HEK293 (cell line): ENCODE measurements around the gene TMEM127.

Source experiments
- BCL11A ChIP-seq: fragments of 450-650 bp; formaldehyde crosslinking; IDR thresholded peaks from 2 replicates; pipeline ENCODE4 v1.5.1; 2016; ENCODE audit warnings: low read depth, missing biosample characterization, missing genetic modification characterization
- GLIS2 ChIP-seq: fragments of 450-650 bp; formaldehyde crosslinking; IDR thresholded peaks from 2 replicates; pipeline ENCODE4 v1.5.1; 2016; ENCODE audit warnings: missing biosample characterization, missing genetic modification characterization
- KLF16 ChIP-seq: fragments of 450-650 bp; formaldehyde crosslinking; IDR thresholded peaks from 2 replicates; pipeline ENCODE4 v1.5.1; 2017; ENCODE audit warnings: missing biosample characterization, missing genetic modification characterization
- REPIN1 ChIP-seq: fragments of 450-650 bp; formaldehyde crosslinking; IDR thresholded peaks from 2 replicates; pipeline ENCODE4 v1.5.1; 2017; ENCODE audit warnings: missing biosample characterization, missing genetic modification characterization, low read depth
- WT1 ChIP-seq: fragments of 450-650 bp; formaldehyde crosslinking; IDR thresholded peaks from 2 replicates; pipeline ENCODE4 v1.5.1; 2016; ENCODE audit warnings: missing biosample characterization, missing genetic modification characterization
- YY1 ChIP-seq: fragments of 450-650 bp; formaldehyde crosslinking; IDR thresholded peaks from 2 replicates; pipeline ENCODE4 v1.5.1; 2018; ENCODE audit warnings: missing biosample characterization, missing genetic modification characterization
- YY2 ChIP-seq: fragments of 450-650 bp; formaldehyde crosslinking; IDR thresholded peaks from 2 replicates; pipeline ENCODE4 v1.5.1; 2016; ENCODE audit warnings: missing biosample characterization, missing genetic modification characterization
- ZBTB17 ChIP-seq: fragments of 450-650 bp; formaldehyde crosslinking; IDR thresholded peaks from 2 replicates; pipeline ENCODE4 v1.5.1; 2016; ENCODE audit warnings: missing biosample characterization, missing genetic modification characterization
- ZBTB20 ChIP-seq: fragments of 450-650 bp; formaldehyde crosslinking; IDR thresholded peaks from 2 replicates; pipeline ENCODE4 v1.5.1; 2016; ENCODE audit warnings: missing biosample characterization, missing genetic modification characterization
- ZBTB48 ChIP-seq: fragments of 450-650 bp; formaldehyde crosslinking; IDR thresholded peaks from 2 replicates; pipeline ENCODE4 v1.5.1; 2016; ENCODE audit warnings: missing biosample characterization, missing genetic modification characterization
- ZFP41 ChIP-seq: fragments of 450-650 bp; formaldehyde crosslinking; IDR thresholded peaks from 2 replicates; pipeline ENCODE4 v1.5.1; 2016; ENCODE audit warnings: missing biosample characterization, missing genetic modification characterization, borderline replicate concordance
- ZNF24 ChIP-seq: fragments of 450-650 bp; formaldehyde crosslinking; IDR thresholded peaks from 2 replicates; pipeline ENCODE4 v1.5.1; 2016; ENCODE audit warnings: missing biosample characterization, missing genetic modification characterization
- ZNF394 ChIP-seq: fragments of 450-650 bp; formaldehyde crosslinking; IDR thresholded peaks from 2 replicates; pipeline ENCODE4 v1.5.1; 2016; ENCODE audit warnings: missing biosample characterization, missing genetic modification characterization, mild to moderate bottlenecking, moderate library complexity, borderline replicate concordance
- ZNF558 ChIP-seq: fragments of 450-650 bp; formaldehyde crosslinking; IDR thresholded peaks from 2 replicates; pipeline ENCODE4 v1.5.1; 2016; ENCODE audit warnings: missing biosample characterization, missing genetic modification characterization
- ZNF629 ChIP-seq: fragments of 450-650 bp; formaldehyde crosslinking; IDR thresholded peaks from 2 replicates; pipeline ENCODE4 v1.5.1; 2017; ENCODE audit warnings: missing biosample characterization, missing genetic modification characterization
- ZNF660 ChIP-seq: fragments of 450-650 bp; IDR thresholded peaks from 2 replicates; pipeline ENCODE4 v1.5.1; 2018; ENCODE audit warnings: missing biosample characterization, mild to moderate bottlenecking, missing genetic modification characterization
- ZNF747 ChIP-seq: fragments of 450-650 bp; formaldehyde crosslinking; IDR thresholded peaks from 2 replicates; pipeline ENCODE4 v1.5.1; 2016; ENCODE audit warnings: missing biosample characterization, missing genetic modification characterization
- ZNF776 ChIP-seq: fragments of 450-650 bp; formaldehyde crosslinking; IDR thresholded peaks from 2 replicates; pipeline ENCODE4 v1.5.0; 2017; ENCODE audit warnings: missing biosample characterization, missing genetic modification characterization, borderline replicate concordance
- ZNF777 ChIP-seq: fragments of 450-650 bp; formaldehyde crosslinking; IDR thresholded peaks from 2 replicates; pipeline ENCODE4 v1.5.1; 2017; ENCODE audit warnings: missing biosample characterization, missing genetic modification characterization, borderline replicate concordance
- ZNF830 ChIP-seq: fragments of 450-650 bp; IDR thresholded peaks from 2 replicates; pipeline ENCODE4 v1.5.0; 2018; ENCODE audit warnings: missing biosample characterization, missing genetic modification characterization, low read depth, mild to moderate bottlenecking, moderate library complexity
- TF ChIP-seq, protein P1 (sequence below): fragments of 450-650 bp; formaldehyde crosslinking; optimal IDR thresholded peaks from 2 replicates; pipeline ENCODE3; 2016; ENCODE audit warnings: missing biosample characterization, mild to moderate bottlenecking, missing genetic modification characterization
- TF ChIP-seq, protein P2 (sequence below): fragments of 450-650 bp; formaldehyde crosslinking; IDR thresholded peaks from 2 replicates; pipeline ENCODE4 v1.5.1; 2016; ENCODE audit warnings: missing biosample characterization, missing genetic modification characterization
- TF ChIP-seq, protein P3 (sequence below): fragments of 450-650 bp; formaldehyde crosslinking; IDR thresholded peaks from 2 replicates; pipeline ENCODE4 v1.5.1; 2016; ENCODE audit warnings: missing biosample characterization, missing genetic modification characterization
- TF ChIP-seq, protein P4 (sequence below): fragments of 450-650 bp; formaldehyde crosslinking; IDR thresholded peaks from 2 replicates; pipeline ENCODE4 v1.5.1; 2016; ENCODE audit warnings: missing biosample characterization, missing genetic modification characterization
- TF ChIP-seq, protein P5 (sequence below): fragments of 450-650 bp; formaldehyde crosslinking; conservative IDR thresholded peaks from 2 replicates; pipeline ENCODE4 v1.5.1; 2016; ENCODE audit warnings: low read depth, missing biosample characterization, missing genetic modification characterization

TMEM127 gene

DNA sequence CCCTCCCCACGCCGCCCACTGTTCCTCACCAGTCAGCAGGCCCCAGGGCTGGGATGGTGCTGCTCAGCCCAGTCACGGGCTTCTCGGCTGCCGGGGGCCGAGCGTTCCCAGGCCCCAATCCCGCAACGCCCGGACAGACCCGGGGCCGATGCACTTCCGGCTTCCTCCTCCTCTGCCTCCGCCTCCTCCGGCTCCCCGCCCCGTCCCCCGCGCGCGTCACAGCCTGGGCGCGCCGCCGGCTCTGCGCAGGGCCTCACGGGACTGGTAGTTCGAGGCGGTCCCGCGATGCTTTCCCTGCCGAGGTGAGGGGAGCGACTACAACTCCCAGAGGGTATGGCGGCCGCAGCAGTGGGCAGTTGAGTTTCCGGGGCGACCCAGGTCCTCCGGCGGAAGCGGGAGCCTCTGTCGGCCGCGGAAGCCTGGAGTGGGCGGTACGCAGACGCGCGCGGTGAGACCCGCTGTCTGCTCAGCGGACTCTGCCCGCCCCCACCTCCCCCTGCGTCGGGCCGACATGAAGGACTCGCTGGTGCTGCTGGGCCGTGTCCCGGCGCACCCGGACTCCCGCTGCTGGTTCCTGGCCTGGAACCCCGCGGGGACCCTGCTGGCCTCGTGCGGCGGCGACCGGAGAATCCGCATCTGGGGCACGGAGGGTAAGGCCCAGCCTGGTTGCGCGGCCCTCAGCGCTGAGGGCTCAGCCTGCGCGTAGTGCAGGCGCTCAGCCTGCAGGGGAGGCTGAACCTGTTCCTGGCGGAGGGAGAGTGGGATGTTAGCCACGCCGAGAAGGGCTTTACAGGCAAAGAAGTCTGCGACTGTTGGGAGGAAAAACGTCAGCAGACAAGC, at the start of gene TMEM127, which contains the start of gene CIAO1 (continued):
- no peak for TF ChIP-seq ZNF776 (tag by site-specific recombination)
- no peak for TF ChIP-seq REPIN1
- 0 out of 2 replicates have a peak, but pooled peaks have one; percentile 47 for TF ChIP-seq GLIS2 (tag by site-specific recombination)
- no peak; the same call in 1 of the 2 replicates for TF ChIP-seq YY1 (tag by site-specific recombination)
- TF ChIP-seq ZNF660 (tag by site-specific recombination), result peak; percentile 34
- TF ChIP-seq, protein P1, sequence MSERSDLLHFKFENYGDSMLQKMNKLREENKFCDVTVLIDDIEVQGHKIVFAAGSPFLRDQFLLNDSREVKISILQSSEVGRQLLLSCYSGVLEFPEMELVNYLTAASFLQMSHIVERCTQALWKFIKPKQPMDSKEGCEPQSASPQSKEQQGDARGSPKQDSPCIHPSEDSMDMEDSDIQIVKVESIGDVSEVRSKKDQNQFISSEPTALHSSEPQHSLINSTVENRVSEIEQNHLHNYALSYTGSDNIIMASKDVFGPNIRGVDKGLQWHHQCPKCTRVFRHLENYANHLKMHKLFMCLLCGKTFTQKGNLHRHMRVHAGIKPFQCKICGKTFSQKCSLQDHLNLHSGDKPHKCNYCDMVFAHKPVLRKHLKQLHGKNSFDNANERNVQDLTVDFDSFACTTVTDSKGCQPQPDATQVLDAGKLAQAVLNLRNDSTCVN, result peak; percentile 98
- peak; percentile 78 for TF ChIP-seq ZNF629 (tag by site-specific recombination)
- 0 out of 2 replicates have a peak, but pooled peaks have one; percentile 2 for TF ChIP-seq WT1 (tag by site-specific recombination)
- TF ChIP-seq, protein P2, sequence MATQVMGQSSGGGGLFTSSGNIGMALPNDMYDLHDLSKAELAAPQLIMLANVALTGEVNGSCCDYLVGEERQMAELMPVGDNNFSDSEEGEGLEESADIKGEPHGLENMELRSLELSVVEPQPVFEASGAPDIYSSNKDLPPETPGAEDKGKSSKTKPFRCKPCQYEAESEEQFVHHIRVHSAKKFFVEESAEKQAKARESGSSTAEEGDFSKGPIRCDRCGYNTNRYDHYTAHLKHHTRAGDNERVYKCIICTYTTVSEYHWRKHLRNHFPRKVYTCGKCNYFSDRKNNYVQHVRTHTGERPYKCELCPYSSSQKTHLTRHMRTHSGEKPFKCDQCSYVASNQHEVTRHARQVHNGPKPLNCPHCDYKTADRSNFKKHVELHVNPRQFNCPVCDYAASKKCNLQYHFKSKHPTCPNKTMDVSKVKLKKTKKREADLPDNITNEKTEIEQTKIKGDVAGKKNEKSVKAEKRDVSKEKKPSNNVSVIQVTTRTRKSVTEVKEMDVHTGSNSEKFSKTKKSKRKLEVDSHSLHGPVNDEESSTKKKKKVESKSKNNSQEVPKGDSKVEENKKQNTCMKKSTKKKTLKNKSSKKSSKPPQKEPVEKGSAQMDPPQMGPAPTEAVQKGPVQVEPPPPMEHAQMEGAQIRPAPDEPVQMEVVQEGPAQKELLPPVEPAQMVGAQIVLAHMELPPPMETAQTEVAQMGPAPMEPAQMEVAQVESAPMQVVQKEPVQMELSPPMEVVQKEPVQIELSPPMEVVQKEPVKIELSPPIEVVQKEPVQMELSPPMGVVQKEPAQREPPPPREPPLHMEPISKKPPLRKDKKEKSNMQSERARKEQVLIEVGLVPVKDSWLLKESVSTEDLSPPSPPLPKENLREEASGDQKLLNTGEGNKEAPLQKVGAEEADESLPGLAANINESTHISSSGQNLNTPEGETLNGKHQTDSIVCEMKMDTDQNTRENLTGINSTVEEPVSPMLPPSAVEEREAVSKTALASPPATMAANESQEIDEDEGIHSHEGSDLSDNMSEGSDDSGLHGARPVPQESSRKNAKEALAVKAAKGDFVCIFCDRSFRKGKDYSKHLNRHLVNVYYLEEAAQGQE (tag by site-specific recombination), result no peak
- TF ChIP-seq YY2 (tag by site-specific recombination), result peak; percentile 45
- no peak for TF ChIP-seq BCL11A
- TF ChIP-seq ZNF777, result no peak
- TF ChIP-seq ZNF558 (tag by site-specific recombination), result no peak
- TF ChIP-seq, protein P3, sequence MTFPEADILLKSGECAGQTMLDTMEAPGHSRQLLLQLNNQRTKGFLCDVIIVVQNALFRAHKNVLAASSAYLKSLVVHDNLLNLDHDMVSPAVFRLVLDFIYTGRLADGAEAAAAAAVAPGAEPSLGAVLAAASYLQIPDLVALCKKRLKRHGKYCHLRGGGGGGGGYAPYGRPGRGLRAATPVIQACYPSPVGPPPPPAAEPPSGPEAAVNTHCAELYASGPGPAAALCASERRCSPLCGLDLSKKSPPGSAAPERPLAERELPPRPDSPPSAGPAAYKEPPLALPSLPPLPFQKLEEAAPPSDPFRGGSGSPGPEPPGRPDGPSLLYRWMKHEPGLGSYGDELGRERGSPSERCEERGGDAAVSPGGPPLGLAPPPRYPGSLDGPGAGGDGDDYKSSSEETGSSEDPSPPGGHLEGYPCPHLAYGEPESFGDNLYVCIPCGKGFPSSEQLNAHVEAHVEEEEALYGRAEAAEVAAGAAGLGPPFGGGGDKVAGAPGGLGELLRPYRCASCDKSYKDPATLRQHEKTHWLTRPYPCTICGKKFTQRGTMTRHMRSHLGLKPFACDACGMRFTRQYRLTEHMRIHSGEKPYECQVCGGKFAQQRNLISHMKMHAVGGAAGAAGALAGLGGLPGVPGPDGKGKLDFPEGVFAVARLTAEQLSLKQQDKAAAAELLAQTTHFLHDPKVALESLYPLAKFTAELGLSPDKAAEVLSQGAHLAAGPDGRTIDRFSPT (tag by site-specific recombination), result peak; percentile 46; the same call in 1 of the 2 replicates
- TF ChIP-seq ZNF830 (tag by site-specific recombination), result no peak
- peak; percentile 47 for TF ChIP-seq ZBTB48 (tag by site-specific recombination)
- TF ChIP-seq, protein P4, sequence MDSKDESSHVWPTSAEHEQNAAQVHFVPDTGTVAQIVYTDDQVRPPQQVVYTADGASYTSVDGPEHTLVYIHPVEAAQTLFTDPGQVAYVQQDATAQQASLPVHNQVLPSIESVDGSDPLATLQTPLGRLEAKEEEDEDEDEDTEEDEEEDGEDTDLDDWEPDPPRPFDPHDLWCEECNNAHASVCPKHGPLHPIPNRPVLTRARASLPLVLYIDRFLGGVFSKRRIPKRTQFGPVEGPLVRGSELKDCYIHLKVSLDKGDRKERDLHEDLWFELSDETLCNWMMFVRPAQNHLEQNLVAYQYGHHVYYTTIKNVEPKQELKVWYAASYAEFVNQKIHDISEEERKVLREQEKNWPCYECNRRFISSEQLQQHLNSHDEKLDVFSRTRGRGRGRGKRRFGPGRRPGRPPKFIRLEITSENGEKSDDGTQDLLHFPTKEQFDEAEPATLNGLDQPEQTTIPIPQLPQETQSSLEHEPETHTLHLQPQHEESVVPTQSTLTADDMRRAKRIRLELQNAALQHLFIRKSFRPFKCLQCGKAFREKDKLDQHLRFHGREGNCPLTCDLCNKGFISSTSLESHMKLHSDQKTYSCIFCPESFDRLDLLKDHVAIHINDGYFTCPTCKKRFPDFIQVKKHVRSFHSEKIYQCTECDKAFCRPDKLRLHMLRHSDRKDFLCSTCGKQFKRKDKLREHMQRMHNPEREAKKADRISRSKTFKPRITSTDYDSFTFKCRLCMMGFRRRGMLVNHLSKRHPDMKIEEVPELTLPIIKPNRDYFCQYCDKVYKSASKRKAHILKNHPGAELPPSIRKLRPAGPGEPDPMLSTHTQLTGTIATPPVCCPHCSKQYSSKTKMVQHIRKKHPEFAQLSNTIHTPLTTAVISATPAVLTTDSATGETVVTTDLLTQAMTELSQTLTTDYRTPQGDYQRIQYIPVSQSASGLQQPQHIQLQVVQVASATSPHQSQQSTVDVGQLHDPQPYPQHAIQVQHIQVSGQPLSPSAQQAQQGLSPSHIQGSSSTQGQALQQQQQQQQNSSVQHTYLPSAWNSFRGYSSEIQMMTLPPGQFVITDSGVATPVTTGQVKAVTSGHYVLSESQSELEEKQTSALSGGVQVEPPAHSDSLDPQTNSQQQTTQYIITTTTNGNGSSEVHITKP, result peak; percentile 21; the same call in 1 of the 2 replicates
- TF ChIP-seq, protein P5, sequence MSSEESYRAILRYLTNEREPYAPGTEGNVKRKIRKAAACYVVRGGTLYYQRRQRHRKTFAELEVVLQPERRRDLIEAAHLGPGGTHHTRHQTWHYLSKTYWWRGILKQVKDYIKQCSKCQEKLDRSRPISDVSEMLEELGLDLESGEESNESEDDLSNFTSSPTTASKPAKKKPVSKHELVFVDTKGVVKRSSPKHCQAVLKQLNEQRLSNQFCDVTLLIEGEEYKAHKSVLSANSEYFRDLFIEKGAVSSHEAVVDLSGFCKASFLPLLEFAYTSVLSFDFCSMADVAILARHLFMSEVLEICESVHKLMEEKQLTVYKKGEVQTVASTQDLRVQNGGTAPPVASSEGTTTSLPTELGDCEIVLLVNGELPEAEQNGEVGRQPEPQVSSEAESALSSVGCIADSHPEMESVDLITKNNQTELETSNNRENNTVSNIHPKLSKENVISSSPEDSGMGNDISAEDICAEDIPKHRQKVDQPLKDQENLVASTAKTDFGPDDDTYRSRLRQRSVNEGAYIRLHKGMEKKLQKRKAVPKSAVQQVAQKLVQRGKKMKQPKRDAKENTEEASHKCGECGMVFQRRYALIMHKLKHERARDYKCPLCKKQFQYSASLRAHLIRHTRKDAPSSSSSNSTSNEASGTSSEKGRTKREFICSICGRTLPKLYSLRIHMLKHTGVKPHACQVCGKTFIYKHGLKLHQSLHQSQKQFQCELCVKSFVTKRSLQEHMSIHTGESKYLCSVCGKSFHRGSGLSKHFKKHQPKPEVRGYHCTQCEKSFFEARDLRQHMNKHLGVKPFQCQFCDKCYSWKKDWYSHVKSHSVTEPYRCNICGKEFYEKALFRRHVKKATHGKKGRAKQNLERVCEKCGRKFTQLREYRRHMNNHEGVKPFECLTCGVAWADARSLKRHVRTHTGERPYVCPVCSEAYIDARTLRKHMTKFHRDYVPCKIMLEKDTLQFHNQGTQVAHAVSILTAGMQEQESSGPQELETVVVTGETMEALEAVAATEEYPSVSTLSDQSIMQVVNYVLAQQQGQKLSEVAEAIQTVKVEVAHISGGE (tag by site-specific recombination), result peak; percentile 96
- TF ChIP-seq ZNF24, result peak; percentile 27
- no peak for TF ChIP-seq ZFP41
- TF ChIP-seq ZNF747 (tag by site-specific recombination), result no peak
- peak; percentile 66; the same call in 1 of the 2 replicates for TF ChIP-seq ZNF394 (tag by site-specific recombination)
- peak; percentile 90 for TF ChIP-seq ZBTB20
- TF ChIP-seq ZBTB17 (tag by site-specific recombination), result peak; percentile 79
- peak; percentile 64; the same call in 1 of the 2 replicates for TF ChIP-seq KLF16 (tag by site-specific recombination)
